GM12801 (cell line): ENCODE data around the gene C7orf57.

Experiments used
- TF ChIP-seq, protein P1 (sequence below): IDR thresholded peaks from one replicate; pipeline ENCODE4 v1.5.1; 2011; ENCODE audit warnings: control low read depth; ENCODE audit not compliant: insufficient read length; ENCODE audit errors: extremely low read depth

C7orf57 gene

DNA sequence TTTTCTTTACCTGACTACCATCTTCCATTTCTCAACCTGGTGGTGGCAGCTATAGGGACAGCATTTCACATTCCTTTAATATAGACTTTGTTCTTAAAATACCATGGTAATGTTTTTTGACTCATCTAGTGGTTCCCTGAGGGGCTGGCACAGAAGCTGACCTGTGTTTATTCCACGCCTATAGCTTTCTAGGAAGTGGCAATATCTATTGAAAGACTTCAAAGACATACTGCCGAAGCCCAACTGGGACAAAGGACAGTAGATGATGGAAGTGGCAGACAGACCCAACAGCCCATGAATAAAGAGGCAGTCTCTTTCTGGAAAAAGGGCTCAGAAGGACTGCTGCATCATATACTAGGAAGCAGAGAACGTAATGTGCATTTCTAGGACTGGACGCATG lies 17.7 kb upstream of the C7orf57 start:
- TF ChIP-seq, protein P1, sequence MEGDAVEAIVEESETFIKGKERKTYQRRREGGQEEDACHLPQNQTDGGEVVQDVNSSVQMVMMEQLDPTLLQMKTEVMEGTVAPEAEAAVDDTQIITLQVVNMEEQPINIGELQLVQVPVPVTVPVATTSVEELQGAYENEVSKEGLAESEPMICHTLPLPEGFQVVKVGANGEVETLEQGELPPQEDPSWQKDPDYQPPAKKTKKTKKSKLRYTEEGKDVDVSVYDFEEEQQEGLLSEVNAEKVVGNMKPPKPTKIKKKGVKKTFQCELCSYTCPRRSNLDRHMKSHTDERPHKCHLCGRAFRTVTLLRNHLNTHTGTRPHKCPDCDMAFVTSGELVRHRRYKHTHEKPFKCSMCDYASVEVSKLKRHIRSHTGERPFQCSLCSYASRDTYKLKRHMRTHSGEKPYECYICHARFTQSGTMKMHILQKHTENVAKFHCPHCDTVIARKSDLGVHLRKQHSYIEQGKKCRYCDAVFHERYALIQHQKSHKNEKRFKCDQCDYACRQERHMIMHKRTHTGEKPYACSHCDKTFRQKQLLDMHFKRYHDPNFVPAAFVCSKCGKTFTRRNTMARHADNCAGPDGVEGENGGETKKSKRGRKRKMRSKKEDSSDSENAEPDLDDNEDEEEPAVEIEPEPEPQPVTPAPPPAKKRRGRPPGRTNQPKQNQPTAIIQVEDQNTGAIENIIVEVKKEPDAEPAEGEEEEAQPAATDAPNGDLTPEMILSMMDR = no peak

DNA sequence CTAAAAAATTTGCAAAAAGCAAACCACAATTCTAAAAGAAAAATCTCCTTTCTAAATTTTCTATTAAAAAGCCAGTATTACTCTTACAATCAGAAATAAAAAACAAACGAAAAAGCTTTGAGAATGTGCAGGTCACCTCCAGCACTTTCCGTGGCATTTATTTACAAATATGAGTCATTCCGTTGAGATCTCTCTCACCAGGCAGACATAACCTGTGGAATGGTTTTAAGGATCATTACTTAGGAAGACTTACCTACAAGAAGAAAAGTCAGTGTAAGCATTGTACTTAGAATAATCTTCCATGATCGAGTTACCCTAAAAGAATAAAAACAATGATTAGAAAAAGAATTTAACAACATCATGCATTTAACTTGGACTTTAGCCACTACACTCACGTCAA lies 9.7 kb upstream of the C7orf57 start:
- TF ChIP-seq, protein P1 = no peak

DNA sequence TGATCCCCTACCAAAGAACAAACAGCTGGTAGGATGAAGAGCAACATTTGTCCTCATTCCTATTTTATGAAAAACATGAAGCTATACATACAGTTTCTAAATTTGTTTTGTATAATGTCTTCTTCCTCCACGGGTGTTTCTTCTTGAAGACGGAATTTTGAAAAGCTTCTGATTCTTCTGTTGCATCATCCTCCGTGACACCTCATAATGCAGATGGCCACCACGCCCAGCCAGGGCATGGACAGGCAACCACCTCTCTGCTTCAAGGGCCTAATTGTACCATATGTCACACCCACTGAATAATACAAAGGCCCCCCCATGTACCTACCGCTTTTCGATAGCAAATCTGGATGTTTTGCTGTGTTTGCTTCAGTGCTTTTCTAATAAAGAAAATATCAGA lies 6.4 kb upstream of the C7orf57 start, which contains the start of gene SUN3:
TSS of gene SUN3 (minus strand) at position 170 of the 400 bp plus-strand sequence. CDS start at position 1, 169 bp downstream.
- TF ChIP-seq, protein P1 = no peak

DNA sequence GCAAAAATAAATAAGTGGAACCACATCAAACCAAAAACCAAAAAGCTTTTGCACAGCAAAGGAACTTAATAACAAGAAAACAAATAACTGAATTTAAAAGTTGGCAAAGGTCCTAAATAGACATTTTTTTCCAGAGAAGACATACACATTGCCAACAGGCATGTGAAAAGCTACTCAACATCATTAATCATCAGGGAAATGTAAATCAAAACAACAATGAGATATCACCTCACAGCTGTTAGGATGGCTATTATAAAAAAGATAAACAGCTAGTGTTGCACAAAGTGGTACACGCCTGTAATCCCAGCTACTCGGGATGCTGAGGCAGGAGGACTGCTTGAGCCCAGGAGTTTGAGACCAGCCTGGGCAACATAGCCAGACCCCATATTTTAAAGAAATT lies 4.2 kb upstream of the C7orf57 start:
- TF ChIP-seq, protein P1 = no peak

DNA sequence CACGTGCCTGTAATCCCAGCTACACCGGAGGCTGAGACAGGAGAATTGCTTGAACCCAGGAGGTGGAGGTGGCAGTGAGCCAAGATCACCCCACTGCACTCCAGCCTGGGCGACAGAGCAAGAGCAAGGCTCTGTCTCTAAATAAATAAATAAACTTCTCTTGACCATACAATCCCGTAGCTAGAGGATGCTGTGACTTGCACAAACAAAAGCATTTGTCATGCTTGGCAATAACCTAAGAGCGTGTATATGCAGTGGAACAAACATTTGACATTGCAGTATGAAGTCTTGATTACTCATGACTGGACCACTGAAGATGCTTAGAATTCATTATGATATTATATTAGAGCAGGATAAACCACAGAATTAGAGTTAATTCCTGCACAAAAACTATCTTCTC lies 1.4 kb upstream of the C7orf57 start:
- TF ChIP-seq, protein P1 = no peak

DNA sequence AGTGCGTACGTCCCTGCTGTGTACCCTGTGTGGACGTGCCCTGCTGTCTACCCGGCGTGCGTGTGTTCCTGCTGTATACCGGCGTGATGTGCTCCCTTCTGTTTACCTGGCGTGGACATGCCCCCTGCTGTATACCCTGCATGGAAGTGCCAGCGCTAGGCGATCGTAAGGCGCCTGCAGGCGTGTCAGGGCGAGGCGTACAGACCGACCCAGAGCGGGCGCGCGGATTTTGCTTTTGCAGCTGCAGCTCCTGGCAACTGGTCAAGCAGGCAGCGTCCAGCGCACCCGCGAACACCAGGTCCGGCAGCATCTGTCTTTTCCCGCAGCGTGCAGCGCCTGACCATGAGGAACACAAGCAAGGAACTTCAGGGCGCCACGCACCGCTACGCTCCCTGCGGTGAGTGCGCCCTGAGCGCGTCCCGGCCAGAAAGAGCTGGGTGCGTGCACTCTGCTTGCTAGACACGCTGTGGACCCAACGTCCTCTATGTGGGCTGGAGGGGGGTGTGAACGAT lies 680 bp downstream of the C7orf57 start:
- TF ChIP-seq, protein P1 = no peak

DNA sequence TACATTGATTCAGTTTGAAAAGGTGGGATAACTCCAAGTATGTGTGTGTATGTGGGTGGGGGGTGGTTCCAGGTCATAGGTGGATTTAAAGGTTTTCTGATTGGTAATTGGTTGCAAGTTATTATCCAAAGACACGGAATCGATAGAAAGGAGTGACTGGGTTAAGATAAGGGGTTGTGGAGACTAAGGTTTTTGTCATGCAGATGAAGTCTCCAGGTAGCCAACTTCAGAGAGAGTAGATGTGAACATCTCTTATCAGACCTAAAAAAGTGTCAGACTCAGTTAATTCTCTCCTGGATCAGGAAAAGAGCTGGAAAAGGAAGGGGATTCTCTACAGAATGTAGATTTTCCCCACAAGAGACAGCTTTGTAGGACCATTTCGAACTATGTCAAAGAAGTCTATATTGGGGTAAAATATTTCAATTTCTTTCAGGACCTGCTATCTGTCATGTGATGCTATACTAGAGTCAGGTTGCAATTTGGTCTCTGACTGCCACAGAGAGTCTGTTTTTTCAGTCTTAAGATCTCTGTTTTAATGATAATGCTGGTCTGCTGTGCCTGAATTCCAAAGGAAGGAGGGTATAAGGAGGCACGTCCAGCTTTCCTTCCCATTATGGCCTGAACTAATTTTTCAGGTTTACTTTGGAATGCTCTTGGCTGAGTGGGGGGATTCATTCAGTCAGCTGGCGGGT lies 3.6 kb downstream of the C7orf57 start:
- TF ChIP-seq, protein P1 = no peak
